GM10248 (cell line): ENCODE results near the gene CARMIL1.

Source experiments
- CTCF ChIA-PET: fragments of 300-600 bp; sonication (Branson Sonifier 250); formaldehyde crosslinking; extraction: SDS; loops from one replicate; lab custom pipeline; 2021; ENCODE audit warnings: antibody characterized with exemption; lab: Yijun Ruan, JAX
- POLR2A ChIA-PET: fragments of 350-650 bp; sonication (Branson Sonifier 250); formaldehyde crosslinking; extraction: SDS; loops from one replicate; lab custom pipeline; 2020; ENCODE audit warnings: antibody characterized with exemption; lab: Yijun Ruan, JAX
- DNase-seq: peaks from one replicate; pipeline ENCODE4 v3.0.0; 2012; ENCODE audit errors: extremely low spot score
- TF ChIP-seq, protein P1 (sequence below): IDR thresholded peaks from 2 replicates; pipeline ENCODE4 v1.5.1; 2012; ENCODE audit warnings: mild to moderate bottlenecking, low read depth; ENCODE audit errors: extremely low read depth, missing control alignments, control extremely low read depth

CARMIL1 gene

DNA sequence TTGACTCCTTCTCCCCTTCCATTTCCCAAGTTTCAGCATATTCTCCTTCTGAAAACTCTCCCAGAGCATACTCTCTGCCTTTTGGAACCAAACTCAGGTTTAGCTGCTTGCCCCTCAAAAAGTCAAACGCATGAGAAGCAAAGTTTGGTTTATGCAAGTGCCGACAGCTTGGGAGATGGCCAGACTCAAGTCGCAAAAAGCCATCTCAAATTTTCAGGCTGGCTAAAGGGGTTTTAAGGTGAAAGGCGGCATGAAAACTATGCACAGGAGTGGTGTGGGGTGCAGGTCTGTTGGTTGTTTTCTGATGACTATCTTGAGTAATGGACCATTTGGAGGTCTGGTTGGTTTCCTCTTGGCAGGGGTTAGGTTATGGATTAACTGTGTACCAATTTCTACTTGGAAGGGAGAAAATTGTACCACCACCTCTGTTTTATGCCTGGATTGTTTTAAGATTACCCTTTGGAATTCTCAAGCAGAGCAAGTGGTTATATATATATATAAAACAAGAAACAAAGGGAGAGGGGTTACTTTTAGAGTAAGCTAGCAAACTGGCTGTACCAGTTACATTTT, 320.4 kb downstream of the CARMIL1 start:
- ChIA-PET POLR2A (no interaction called here), CTCF (interaction anchor here (0.6 to 2.8 kb wide), 9 partner anchors 11 to 711 kb away, joined by 3 to 20 read pairs (median 7); partner anchors contain the start of gene CARMIL1)
- DNase-seq = no peak
- TF ChIP-seq, protein P1, sequence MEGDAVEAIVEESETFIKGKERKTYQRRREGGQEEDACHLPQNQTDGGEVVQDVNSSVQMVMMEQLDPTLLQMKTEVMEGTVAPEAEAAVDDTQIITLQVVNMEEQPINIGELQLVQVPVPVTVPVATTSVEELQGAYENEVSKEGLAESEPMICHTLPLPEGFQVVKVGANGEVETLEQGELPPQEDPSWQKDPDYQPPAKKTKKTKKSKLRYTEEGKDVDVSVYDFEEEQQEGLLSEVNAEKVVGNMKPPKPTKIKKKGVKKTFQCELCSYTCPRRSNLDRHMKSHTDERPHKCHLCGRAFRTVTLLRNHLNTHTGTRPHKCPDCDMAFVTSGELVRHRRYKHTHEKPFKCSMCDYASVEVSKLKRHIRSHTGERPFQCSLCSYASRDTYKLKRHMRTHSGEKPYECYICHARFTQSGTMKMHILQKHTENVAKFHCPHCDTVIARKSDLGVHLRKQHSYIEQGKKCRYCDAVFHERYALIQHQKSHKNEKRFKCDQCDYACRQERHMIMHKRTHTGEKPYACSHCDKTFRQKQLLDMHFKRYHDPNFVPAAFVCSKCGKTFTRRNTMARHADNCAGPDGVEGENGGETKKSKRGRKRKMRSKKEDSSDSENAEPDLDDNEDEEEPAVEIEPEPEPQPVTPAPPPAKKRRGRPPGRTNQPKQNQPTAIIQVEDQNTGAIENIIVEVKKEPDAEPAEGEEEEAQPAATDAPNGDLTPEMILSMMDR = no peak

DNA sequence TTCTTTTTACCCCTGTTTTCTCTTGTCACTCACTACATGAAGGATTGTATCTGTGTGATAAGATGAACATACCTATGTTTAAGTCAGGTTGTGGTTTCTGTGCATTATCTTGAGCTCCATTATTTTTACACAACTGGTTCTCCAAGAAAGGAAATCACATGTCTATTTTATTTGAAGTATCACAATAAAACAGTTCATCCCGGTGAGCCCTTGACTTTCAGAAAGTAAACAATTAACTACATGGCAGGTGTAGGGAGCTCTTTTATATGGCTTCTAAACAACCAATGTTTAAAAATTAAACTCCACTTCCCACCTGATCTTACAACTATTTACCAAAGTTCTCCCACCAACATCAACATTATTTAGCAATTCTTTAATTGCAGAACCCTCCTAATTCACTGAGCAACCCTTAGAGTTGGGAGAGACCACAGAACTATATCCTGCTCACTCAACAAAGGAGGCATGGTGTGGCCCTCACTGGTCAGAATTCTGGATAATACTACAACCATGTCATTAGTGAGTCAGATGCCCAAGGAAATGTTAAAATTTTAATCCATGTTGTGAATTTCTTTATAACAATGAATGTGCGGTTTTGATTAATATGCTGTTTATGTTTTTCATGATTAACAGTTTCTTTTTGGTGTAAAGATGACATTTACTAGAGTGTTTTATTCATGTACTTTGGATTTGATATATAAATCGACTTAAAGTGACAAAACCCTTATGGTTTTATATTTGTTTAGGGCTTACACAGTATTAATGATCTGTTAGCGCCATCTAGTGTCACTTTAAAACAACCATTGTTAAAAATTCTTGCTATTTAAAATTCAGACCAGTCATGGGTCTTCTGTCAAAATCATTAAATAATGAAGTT, 322.9 kb downstream of the CARMIL1 start:
- peak; percentile 40 for DNase-seq
- ChIA-PET POLR2A (no interaction called here), CTCF (interaction anchor here (0.7 to 2.0 kb wide), 15 partner anchors 9 to 383 kb away, joined by 3 to 12 read pairs (median 4); partner anchors contain the start of gene CARMIL1)
- TF ChIP-seq, protein P1 = peak; percentile 50

GRCh38 chr6:25602674-25602982, 323.5 kb downstream of the CARMIL1 start:
- CTCF ChIA-PET = interaction anchor here (0.7 to 1.8 kb wide), 8 partner anchors 8 to 379 kb away, joined by 3 to 12 read pairs (median 4); no protein-coding TSS in a partner anchor

DNA sequence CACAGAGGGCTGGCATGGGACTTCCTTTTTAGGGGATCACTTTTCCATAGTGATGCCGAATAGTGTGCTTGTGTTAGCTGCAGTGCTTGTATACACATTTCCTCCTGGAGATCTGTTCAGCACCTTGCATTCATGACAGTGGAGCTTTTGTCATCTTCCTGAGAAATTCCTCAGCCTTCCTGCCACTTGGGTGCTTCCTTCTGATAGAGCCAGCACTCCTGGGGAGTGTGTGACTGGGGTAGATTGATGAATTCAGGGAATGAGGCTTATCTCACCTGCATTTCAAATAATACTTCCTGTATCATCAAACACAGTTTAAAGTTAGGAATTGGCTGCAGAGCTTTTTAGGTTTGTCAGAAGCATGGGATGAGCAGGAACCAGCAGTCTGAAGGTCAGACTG, 324.1 kb downstream of the CARMIL1 start:
- POLR2A ChIA-PET = no interaction called here
- TF ChIP-seq, protein P1 = no peak
- CTCF ChIA-PET = interaction anchor here (1.1 to 3.6 kb wide), 3 partner anchors 338 to 380 kb away, joined by 3 to 17 read pairs (median 6); no protein-coding TSS in a partner anchor
- DNase-seq = no peak

More at GRCh38 chr6:25602674-25602982, 323.5 kb downstream of the CARMIL1 start:
- POLR2A ChIA-PET = no interaction called here
- DNase-seq = no peak
- TF ChIP-seq, protein P1 = no peak

DNA sequence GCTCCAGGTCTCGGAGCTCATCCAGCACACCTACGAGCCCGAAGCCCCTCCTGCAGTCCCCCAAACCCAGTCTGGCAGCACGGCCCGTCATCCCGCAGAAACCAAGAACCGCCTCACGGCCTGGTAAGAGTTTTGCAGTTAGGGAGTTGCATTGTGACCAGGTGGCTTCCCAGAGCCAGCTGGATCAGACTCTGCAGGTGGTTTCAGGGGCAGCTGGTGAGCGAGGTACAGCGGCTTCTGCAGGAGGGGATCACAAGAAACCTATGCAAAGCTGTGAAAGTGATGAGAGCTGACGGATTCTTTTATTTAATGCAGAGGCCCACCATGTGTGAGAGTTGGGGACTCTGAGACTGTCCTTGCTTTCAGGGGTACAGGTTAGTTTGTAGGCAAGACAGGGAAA, 327.0 kb downstream of the CARMIL1 start:
- CTCF ChIA-PET = interaction anchor here (1.0 to 3.6 kb wide), 3 partner anchors 51 to 340 kb away, joined by 3 to 17 read pairs (median 5); no protein-coding TSS in a partner anchor
- POLR2A ChIA-PET = no interaction called here
- DNase-seq = no peak
- TF ChIP-seq, protein P1 = no peak

- CTCF ChIA-PET = interaction anchor here (1.0 to 2.3 kb wide), 4 partner anchors 11 to 386 kb away, joined by 3 to 6 read pairs (median 4); no protein-coding TSS in a partner anchor
- DNase-seq = no peak
- TF ChIP-seq, protein P1 = no peak
- POLR2A ChIA-PET = no interaction called here
These were observed 329.5 kb downstream of the CARMIL1 start for GRCh38 chr6:25608558-25609174.
